GM18909 (cell line): ENCODE measurements around the gene AP5Z1.

Experiments
- ATAC-seq: cut with Tn5 transposase; IDR thresholded peaks from one replicate; pipeline ENCODE4 v1.9.1; 2021; ENCODE audit warnings: mild to moderate bottlenecking; ENCODE audit not compliant: unreplicated experiment, poor library complexity

The AP5Z1 gene

DNA sequence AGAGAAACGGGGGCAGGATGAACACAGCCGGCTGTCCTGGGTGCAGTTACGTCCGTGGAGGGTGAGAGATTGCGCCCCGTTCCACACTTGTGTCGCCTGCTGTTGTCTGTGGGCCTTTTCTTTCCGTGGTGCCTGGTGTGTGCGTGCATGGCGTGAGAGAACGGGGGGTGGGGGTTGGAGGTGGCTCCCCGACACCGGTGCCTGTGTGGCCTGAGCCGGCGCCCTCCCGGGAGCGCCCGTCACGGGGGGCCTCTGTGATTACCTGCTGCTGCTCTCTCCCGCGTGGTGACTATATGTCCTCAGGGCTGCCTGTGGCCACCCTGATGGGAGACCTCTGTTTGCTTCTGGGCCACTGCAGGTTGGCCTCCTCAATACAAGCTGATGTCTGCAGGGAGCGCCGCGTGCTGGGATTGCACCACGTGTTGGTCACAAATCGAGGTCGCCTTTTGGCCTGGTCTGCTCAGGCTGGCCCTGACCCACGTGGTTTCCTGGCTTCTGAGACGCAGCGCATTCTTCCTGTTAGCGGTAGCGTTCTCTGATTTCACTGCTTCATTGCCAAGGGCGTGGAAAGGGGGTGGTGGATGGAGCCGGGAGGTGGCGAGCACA lies 10.9 kb upstream of the AP5Z1 start:
- ATAC-seq, result no peak

DNA sequence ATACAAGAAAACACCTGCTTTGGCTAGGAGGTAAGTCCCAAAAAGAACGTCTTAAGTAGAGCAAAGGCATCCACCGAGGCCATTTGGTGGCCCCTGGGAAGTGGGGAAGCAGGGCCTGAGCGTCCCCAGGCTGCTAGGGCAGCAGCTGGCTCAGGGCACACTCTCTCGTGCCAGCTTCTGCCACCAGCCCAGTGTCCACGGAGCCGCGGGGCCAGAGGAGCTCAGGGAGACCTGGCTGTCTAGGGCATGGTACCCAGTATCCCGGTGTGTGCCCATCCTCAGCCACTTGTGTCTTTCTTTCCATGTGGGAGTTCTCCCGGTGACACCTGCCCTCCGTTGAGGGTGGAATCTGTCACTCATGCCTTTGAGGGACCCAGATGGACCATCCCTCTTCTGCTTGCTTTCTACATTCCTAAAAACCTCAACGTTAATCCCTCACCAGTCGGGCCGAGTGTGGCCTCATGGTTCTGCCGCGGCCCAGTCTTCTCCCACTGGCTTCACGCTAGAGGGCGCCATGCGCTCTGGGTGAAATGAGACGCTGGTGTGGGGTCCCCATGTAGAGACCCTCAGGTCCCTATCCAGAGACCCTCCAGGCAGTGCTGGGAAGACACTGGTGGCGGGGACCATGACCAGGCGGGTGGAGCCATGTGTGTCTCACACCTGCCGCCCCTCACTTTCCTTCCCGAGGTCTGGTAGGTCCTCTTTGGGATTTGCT lies 9.5 kb upstream of the AP5Z1 start:
- ATAC-seq, result no peak

GRCh38 chr7:4766666-4767519 lies 8.5 kb upstream of the AP5Z1 start:
- ATAC-seq, result no peak

- ATAC-seq, result no peak
Observed at GRCh38 chr7:4768597-4769569, 6.5 kb upstream of the AP5Z1 start.

DNA sequence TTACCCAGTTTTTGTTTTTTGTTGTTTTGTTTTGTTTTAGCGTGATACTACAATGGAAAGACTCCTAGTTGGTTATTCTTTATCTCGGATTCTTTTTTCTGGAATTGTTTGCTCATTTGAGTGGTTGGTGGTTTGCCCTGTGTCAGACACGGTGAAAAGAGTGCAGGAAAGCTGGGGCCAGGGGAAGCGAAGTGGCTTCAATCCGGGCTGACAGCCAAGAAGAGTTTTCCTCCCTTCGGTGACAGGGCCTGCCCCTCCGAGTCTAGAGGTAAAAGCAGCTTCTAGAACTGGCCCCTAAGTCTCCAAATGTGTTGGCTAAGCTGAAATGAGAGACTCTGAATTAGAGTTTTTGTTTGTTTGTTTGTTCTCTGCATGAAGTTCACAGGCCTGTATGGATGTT lies 5.7 kb upstream of the AP5Z1 start:
- ATAC-seq, result no peak

GRCh38 chr7:4770886-4771285 lies 4.5 kb upstream of the AP5Z1 start:
- no peak for ATAC-seq

DNA sequence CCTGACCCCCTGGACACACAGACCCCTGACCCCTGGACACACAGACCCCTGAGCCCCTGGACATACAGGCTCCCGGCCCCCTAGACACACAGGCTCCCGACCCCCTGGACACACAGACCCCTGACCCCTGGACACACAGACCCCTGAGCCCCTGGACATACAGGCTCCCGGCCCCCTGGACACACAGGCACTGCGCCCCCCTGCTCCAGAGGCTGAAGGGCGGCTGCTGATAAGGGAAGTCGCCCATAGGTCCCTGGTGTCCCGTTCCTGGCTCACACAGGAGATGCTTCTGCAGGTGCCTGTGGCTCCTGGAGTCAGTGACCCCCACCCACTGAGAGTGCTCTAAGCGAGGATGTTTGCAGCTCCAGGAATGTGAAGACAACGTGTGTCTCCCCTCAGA lies 3.7 kb upstream of the AP5Z1 start:
- ATAC-seq, result no peak

- no peak for ATAC-seq
Observed at GRCh38 chr7:4772306-4772705, 3.1 kb upstream of the AP5Z1 start.

- no peak for ATAC-seq
Observed at GRCh38 chr7:4774007-4774406, 1.4 kb upstream of the AP5Z1 start.

DNA sequence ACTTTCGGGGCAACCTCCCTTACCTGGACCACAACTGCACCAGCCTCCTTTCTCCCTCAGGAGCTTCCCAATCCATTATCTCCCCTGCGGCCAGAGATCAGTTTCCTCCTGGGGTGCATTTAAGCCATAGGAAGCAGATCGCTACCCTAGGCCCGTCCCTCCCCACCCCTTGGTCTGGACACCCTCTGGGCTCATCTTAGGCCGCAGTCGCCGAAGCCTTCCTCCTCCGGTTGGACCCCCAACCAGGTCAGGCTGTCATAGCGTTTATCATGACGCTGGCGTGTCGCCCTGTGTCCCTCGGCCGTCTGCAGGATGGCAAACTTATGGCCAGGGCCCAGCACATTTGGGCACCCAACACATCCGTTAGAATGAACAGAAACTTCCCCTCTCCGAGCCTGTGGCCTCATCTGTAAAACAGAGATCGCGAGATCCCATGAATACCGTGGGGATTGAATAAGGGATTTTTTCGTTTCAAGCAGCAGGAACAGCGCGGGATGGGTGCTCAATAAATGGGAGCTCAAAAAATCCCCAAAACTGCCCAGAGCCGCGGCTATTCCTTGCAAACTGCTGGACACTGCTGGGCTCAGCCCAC lies 669 bp upstream of the AP5Z1 start:
- peak; percentile 35 for ATAC-seq

- ATAC-seq, result peak; percentile 5
Observed at GRCh38 chr7:4775848-4776623, 613 bp downstream of the AP5Z1 start.

DNA sequence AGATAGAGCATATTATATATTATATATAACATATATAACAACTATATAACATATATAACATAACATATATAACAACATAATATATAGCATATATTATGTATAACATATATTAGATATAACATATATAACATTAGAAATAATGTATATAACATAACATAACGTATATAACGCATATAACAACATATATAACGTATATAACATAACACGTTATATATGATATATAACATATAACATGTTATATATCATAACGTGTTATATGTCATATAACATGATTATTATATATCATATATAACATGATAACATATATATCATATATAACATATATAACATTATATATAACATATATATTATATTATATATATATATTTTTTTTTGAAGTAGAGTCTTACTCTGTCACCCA lies 3.7 kb downstream of the AP5Z1 start:
- no peak for ATAC-seq

- no peak for ATAC-seq
Observed at GRCh38 chr7:4781366-4782069, 6.1 kb downstream of the AP5Z1 start.

DNA sequence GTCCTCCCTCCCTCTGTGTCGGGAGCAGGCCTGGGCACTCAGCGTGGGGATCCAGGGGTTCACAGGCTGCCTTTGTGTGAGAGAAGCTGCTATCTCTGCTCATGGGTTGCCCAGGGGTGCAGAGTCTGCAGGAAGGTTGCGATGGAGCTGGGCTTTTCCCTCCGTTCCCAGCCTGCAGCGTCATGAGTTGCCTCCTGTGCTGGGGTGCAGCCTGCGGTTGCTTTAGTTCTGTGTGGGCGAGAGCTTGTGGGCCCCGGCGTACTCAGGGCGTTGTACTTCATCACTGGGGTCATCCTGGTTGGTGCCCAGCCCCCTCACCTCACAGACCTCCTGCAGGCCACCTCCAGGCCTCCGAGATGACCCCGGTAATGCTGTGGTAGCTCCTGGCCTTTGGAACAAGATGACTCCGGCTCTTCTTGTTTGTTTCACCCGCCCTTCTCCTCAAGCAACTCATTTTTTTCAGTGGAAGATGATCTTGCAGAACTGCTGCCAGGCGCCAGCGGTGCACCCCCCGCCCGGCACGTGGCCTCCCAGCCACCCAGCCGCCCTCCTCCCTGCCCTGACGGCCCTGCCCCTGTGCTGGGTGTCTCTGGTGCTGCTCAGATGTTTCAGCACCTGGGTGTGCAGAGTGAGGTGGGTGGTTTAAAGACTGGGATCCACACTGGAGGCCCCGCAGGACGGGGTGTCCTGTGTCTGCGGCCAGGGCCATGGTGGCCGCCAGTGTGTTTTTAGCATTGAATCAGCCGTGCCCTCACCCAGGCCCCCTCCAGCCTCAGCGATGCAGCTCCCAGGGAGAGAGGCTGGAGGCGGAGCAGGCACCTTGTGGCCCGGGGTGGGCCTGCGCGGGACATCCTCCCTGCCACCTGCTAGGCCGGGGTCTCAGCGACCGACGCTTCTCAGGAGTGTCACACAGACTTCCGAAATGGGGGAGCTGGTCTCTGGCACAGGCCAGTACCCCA lies 7.2 kb downstream of the AP5Z1 start:
- ATAC-seq, result no peak

- no peak for ATAC-seq
Observed at GRCh38 chr7:4783292-4783652, 7.8 kb downstream of the AP5Z1 start.

- no peak for ATAC-seq
Observed at GRCh38 chr7:4783762-4784351, 8.4 kb downstream of the AP5Z1 start.

GRCh38 chr7:4784799-4785198 lies 9.4 kb downstream of the AP5Z1 start:
- no peak for ATAC-seq
